Body of pancreas (tissue), 4 donors: ENCODE results near the gene DDX43.

ENCODE experiments used
- CTCF ChIP-seq, 7 experiments: fragments of 450-650 bp in 4 of 7; fragments of 200-600 bp in 3 of 7; sonication (generic) in 3 of 7; IDR thresholded peaks; one replicate each; pipeline ENCODE4 v1.5.1; 2016 to 2019; ENCODE audit warnings: antibody characterized with exemption in 7 of 7
- POLR2A ChIP-seq, 3 donors: fragments of 450-650 bp; IDR thresholded peaks; one replicate each; pipeline ENCODE4 v1.6.1; 2016; ENCODE audit warnings: antibody characterized with exemption in 3 of 3, mild to moderate bottlenecking in 2 of 3

DNA sequence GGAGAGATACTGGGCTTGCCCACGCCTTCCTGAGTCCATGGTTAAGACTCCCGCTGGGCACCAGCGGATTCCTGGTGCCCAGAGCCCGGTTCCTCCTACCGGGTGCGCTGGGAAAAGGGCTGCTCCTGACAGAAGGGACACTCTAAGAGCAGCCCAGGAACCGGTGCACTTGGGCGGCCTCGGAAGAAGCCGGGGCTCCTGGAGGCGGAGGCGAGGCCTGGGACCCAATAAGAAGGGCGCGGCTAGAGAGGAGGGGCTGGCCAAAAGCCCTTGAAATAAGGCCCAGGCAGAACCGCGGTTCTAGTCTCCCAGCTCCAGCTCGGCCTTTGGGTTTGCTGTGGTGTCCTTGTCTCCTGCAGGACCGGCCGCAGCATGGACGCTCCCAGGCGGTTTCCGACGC, 32.3 kb upstream of the DDX43 start, which contains the start of gene KHDC3L:
- TF ChIP-seq CTCF (IDR thresholded peaks at IDR 0.05) (no peak), POLR2A (IDR thresholded peaks at IDR 0.05) (no peak)
